ENCODE measurements around the gene FOXL2NB. TPM values are rescaled to one million over a fixed set of nuclear protein-coding genes. Genes with fewer than 3 reads are reported as not detected.

Gene FOXL2NB
- polyA plus RNA-seq, 1 donor = 0.07 TPM

Other genes with a start within 250 kb of the FOXL2NB start
- gene PIK3CB, start 112.3 kb upstream of the FOXL2NB start, polyA plus RNA-seq (ENCODE audit: insufficient read length) = 30.4 TPM
- not detected for gene FOXL2, start 80 bp upstream of the FOXL2NB start, polyA plus RNA-seq (ENCODE audit: insufficient read length)
- not detected for gene PRR23A, start 59.1 kb downstream of the FOXL2NB start, polyA plus RNA-seq (ENCODE audit: insufficient read length)
- not detected for gene PRR23B, start 73.7 kb downstream of the FOXL2NB start, polyA plus RNA-seq (ENCODE audit: insufficient read length)
- not detected for gene PRR23C, start 97.7 kb downstream of the FOXL2NB start, polyA plus RNA-seq (ENCODE audit: insufficient read length)